K562 (cell line): ENCODE results near the gene KYAT1. TPM values are rescaled to one million over a fixed set of nuclear protein-coding genes. Genes with fewer than 3 reads are reported as not detected.

ENCODE experiments used
- ATAC-seq: fragments of 200-7000 bp; cut with Tn5 transposase; 3 replicates; pipeline ENCODE4 v1.9.1; 2020; ENCODE audit warnings: moderate library complexity
- BruUV-seq: library from RNA; stranded (reverse); fragments of 400-500 nt; replicated peaks from 2 replicates; lab custom pipeline; 2021; lab: Mats Ljungman, UMichigan
- CTCF ChIA-PET: fragments of 300-600 bp; formaldehyde crosslinking; extraction: SDS; loops from one replicate; lab custom pipeline; 2021; ENCODE audit warnings: low intra/inter-chr PET ratio; lab: Yijun Ruan, JAX
- POLR2A ChIA-PET: fragments of 300-600, 350-650 bp; sonication (Branson Sonifier 250); formaldehyde crosslinking; extraction: SDS; loops from one replicate; lab custom pipeline; 2021; ENCODE audit warnings: antibody characterized with exemption, inconsistent platforms; lab: Yijun Ruan, JAX
- DNase-seq, 4 experiments: peaks; one replicate each; pipeline versions ENCODE4 v3.0.0 to v3.0.0-alpha.2; 2011 to 2018; ENCODE audit warnings: low spot score in 3 of 4, mixed read lengths in 3 of 4; ENCODE audit errors: extremely low read depth in 1 of 4
- FAIRE-seq: peaks from 2 replicates; lab custom pipeline; 2011; peaks lifted over from hg19 to GRCh38; lab: Jason Lieb, UNC
- H2AFZ ChIP-seq: 2 replicates; pipeline ENCODE4 v1.6.0; 2011; ENCODE audit warnings: low read depth, low read length, control low read depth, inconsistent platforms
- H3K27ac ChIP-seq: fragments of 200-600 bp; 3 replicates; pipeline ENCODE4 v1.8.0; 2011; ENCODE audit warnings: low read depth, mild to moderate bottlenecking, control low read depth, inconsistent platforms, low read length, moderate library complexity, mixed read lengths; ENCODE audit errors: extremely low read depth
- H3K27me3 ChIP-seq, 2 experiments: fragments of 300-600 bp in 1 of 2; 2 replicates in 1 of 2; 3 replicates in 1 of 2; pipeline versions ENCODE4 v1.6.0 to v1.8.0; 2011; ENCODE audit warnings: inconsistent platforms in 2 of 2, low read length in 2 of 2, mild to moderate bottlenecking in 1 of 2, mixed read lengths in 1 of 2, moderate library complexity in 1 of 2; ENCODE audit not compliant: control insufficient read depth in 2 of 2, insufficient read depth in 2 of 2
- H3K36me3 ChIP-seq: fragments of 300-600 bp; 3 replicates; pipeline ENCODE4 v1.8.0; 2011; ENCODE audit warnings: mild to moderate bottlenecking, low read length, inconsistent platforms; ENCODE audit not compliant: control insufficient read depth, insufficient read depth
- H3K4me1 ChIP-seq, 2 experiments: fragments of 200-600 bp in 1 of 2; replicated peaks in 1 of 2; 2 replicates in 1 of 2; 3 replicates in 1 of 2; pipeline versions ENCODE4 v1.5.1 to v1.8.0; 2011; ENCODE audit warnings: inconsistent platforms in 2 of 2, low read length in 2 of 2, mild to moderate bottlenecking in 1 of 2, mixed read lengths in 1 of 2, moderate library complexity in 1 of 2; ENCODE audit not compliant: control insufficient read depth in 2 of 2, insufficient read depth in 2 of 2
- H3K4me2 ChIP-seq: 2 replicates; pipeline ENCODE4 v1.6.1; 2011; ENCODE audit warnings: low read length, control low read depth, inconsistent platforms, mixed read lengths; ENCODE audit not compliant: insufficient read depth
- H3K4me3 ChIP-seq: fragments of 200-600 bp; sonication (generic), shearing (Covaris generic); 2 replicates; pipeline ENCODE4 v1.5.1; 2016; ENCODE audit warnings: control low read depth, inconsistent platforms
- H3K79me2 ChIP-seq: fragments of 200-600 bp; 3 replicates; pipeline ENCODE4 v1.8.0; 2011; ENCODE audit warnings: low read length, inconsistent platforms; ENCODE audit not compliant: control insufficient read depth, insufficient read depth
- H3K9ac ChIP-seq, 2 experiments: 2 replicates each; pipeline versions ENCODE4 v1.6.0 to v1.6.1; 2011; ENCODE audit warnings: low read depth in 2 of 2, low read length in 2 of 2, control low read depth in 1 of 2, inconsistent platforms in 1 of 2, mild to moderate bottlenecking in 1 of 2, mixed read lengths in 1 of 2; ENCODE audit not compliant: insufficient read depth in 1 of 2
- H3K9me1 ChIP-seq: one replicate; pipeline ENCODE4 v1.6.0; 2011; ENCODE audit warnings: inconsistent platforms, mild to moderate bottlenecking, low read length, moderate library complexity; ENCODE audit not compliant: control insufficient read depth, insufficient read depth
- H3K9me3 ChIP-seq: replicated peaks from 2 replicates; pipeline ENCODE4 v1.5.1; 2011; ENCODE audit warnings: low read depth, low read length, inconsistent platforms; ENCODE audit not compliant: control insufficient read depth, insufficient read depth
- H4K20me1 ChIP-seq: replicated peaks from 2 replicates; pipeline ENCODE4 v1.6.1; 2011; ENCODE audit warnings: low read length, inconsistent platforms, mixed read lengths; ENCODE audit not compliant: control insufficient read depth, insufficient read depth
- ARID2 ChIP-seq: fragments of 450-650 bp; IDR thresholded peaks from 2 replicates; pipeline ENCODE4 v1.6.1; 2017; ENCODE audit warnings: antibody characterized with exemption, mild to moderate bottlenecking
- BACH1 ChIP-seq: fragments of 200-800 bp; sonication (Bioruptor generic); IDR thresholded peaks from 2 replicates; pipeline ENCODE4 v1.6.1; 2016; ENCODE audit warnings: missing genetic modification characterization, missing compliant biosample characterization
- CBFA2T3 ChIP-seq: fragments of 450-650 bp; IDR thresholded peaks from 2 replicates; pipeline ENCODE4 v1.6.1; 2017
- CEBPB ChIP-seq: fragments of 450-650 bp; IDR thresholded peaks from 2 replicates; pipeline ENCODE4 v1.6.1; 2016; ENCODE audit warnings: missing genetic modification characterization, missing compliant biosample characterization
- EP400 ChIP-seq: fragments of 450-650 bp; IDR thresholded peaks from 2 replicates; pipeline ENCODE4 v1.6.1; 2017; ENCODE audit warnings: antibody characterized with exemption, mild to moderate bottlenecking, moderate library complexity
- PRMT5 ChIP-seq: sonication (generic); formaldehyde crosslinking; IDR thresholded peaks from 2 replicates; pipeline ENCODE4 v1.5.0; 2020; ENCODE audit warnings: missing genetic modification reagents
- RBM17 ChIP-seq: fragments of 200-400 bp; formaldehyde crosslinking; IDR thresholded peaks from 2 replicates; pipeline ENCODE4 v1.6.1; 2017; ENCODE audit warnings: low read depth, mild to moderate bottlenecking, low read length, borderline replicate concordance
- RFX7 ChIP-seq: fragments of 250-450 bp; sonication (Bioruptor Pico); IDR thresholded peaks from 2 replicates; pipeline ENCODE4 v1.5.1; 2021; ENCODE audit warnings: mild to moderate bottlenecking
- SIX5 ChIP-seq, 2 experiments: IDR thresholded peaks; 2 replicates each; pipeline ENCODE4 v1.6.1; 2011; ENCODE audit warnings: low read length in 2 of 2, borderline replicate concordance in 1 of 2, low read depth in 1 of 2, mild to moderate bottlenecking in 1 of 2, moderate library complexity in 1 of 2; ENCODE audit not compliant: insufficient read depth in 1 of 2
- STAT5A ChIP-seq: IDR thresholded peaks from 2 replicates; pipeline ENCODE4 v1.6.1; 2012; ENCODE audit warnings: low read length, inconsistent platforms, borderline replicate concordance
- TCF3 ChIP-seq: sonication (generic); formaldehyde crosslinking; IDR thresholded peaks from 2 replicates; pipeline ENCODE4 v1.4.0; 2020; ENCODE audit warnings: mild to moderate bottlenecking, missing genetic modification reagents
- TGIF2 ChIP-seq: sonication (generic); formaldehyde crosslinking; IDR thresholded peaks from 2 replicates; pipeline ENCODE4 v1.8.1; 2022; ENCODE audit warnings: mild to moderate bottlenecking, missing genetic modification reagents, moderate library complexity
- ZC3H8 ChIP-seq: fragments of 450-650 bp; IDR thresholded peaks from 2 replicates; pipeline ENCODE4 v1.6.1; 2017
- ZKSCAN1 ChIP-seq: fragments of 150-350 bp; IDR thresholded peaks from 2 replicates; pipeline ENCODE4 v1.6.1; 2016; ENCODE audit warnings: low read depth, low read length
- WGBS: fragments of 100-300 bp; shearing (Covaris generic); methylation state at CpG from one replicate; pipeline ENCODE4 v1.1.6; 2016; ENCODE audit warnings: low coverage, mixed read lengths; ENCODE audit not compliant: insufficient coverage; ENCODE audit errors: missing lambda C conversion rate; 5-methylcytosine and 5-hydroxymethylcytosine counted together
- in situ Hi-C: fragments of 300-500 bp; cut with MboI; formaldehyde crosslinking; loops from 4 replicates; pipeline ENCODE4 v1.15.0; 2018; ENCODE audit warnings: inconsistent platforms, mixed read lengths
- intact Hi-C: fragments of 100-400 bp; cut with micrococcal nuclease; formaldehyde crosslinking; loops from 2 replicates; pipeline ENCODE4 v1.14.2; 2022
- polyA plus RNA-seq, 8 experiments: library from polyadenylated mRNA; depleted of rRNA in 4 of 8; stranded (reverse) in 5 of 8; unstranded in 3 of 8; fragments of >200 nt; fragmentation: Nextera tagmentation in 2 of 8; fragmentation: Illumina TruSeq in 1 of 8; extraction: Ambion mirVana in 2 of 8; extraction: Trizol in 1 of 8; gene quantifications; 2 replicates each; pipeline versions ENCODE4 v1.2.1 to v1.2.3, GENCODE V29; 2011 to 2014; ENCODE audit warnings: inconsistent platforms in 1 of 8, missing spikeins in 1 of 8
- total RNA-seq, 7 experiments: library from RNA; depleted of rRNA in 6 of 7; stranded (reverse); fragments of >200 nt in 6 of 7; fragmentation: Illumina TruSeq in 2 of 7; extraction: Trizol in 2 of 7; gene quantifications; 2 replicates each; pipeline versions ENCODE4 v1.2.1 to v1.2.3, GENCODE V29; 2011 to 2021; ENCODE audit warnings: low replicate concordance in 1 of 7
- TF ChIP-seq, protein P1 (sequence below): fragments of 250-450 bp; sonication (Bioruptor Pico); IDR thresholded peaks from 2 replicates; pipeline ENCODE4 v1.8.0; 2022; ENCODE audit warnings: moderate library complexity, mild to moderate bottlenecking, inconsistent platforms
- TF ChIP-seq, protein P2 (sequence below): fragments of 450-650 bp; IDR thresholded peaks from 2 replicates; pipeline ENCODE4 v1.7.0; 2016; ENCODE audit warnings: borderline replicate concordance
- TF ChIP-seq, protein P3 (sequence below): fragments of 450-650 bp; IDR thresholded peaks from 2 replicates; pipeline ENCODE4 v1.6.1; 2016; ENCODE audit warnings: borderline replicate concordance

The KYAT1 gene
- total and polyA plus RNA-seq, 9 of the 15 experiments (the other 6 are each of a cell fraction or from before 2014, with no cell fraction given), result 6.4 to 16.8 (median 11.1) TPM

DNA sequence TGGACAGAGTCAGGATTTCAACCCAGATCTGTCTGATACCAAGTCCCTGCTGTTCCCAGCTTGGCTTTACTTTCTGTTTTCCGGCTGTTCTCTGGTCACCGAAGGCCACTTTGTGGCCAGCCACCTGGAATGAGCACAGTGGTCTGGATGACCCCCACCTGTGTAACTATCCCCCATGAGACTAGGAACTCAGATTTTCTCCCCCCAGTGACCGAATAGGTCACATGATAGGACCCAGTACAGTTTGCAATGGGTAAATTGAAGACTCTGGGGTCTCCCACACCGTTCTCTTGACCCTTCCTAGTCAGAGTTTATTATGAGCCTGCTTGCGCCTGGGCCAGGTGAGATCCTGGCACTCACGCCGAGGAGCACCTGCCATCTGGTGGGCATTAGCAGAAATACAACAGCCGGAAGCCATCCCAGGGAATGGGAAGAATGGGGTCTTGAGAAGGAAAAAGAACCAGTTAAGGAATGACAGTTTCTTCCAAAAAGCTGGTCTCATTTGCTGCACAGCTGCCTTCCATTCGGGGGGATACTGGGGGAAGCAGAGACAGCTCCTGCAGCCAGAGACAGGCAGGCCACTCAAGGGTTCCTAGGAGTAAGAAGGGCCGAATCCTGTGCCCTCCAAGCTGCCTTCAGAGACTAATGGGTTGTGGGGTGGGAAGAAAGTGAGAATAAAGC lies 46.1 kb upstream of the KYAT1 start (continued):
- 0 out of 2 replicates have a peak, but pooled peaks have one; percentile 9 for TF ChIP-seq TCF3 (CRISPR knock-in tag)
- TF ChIP-seq SIX5 (IDR thresholded peaks at IDR 0.05; ENCODE audit: borderline replicate concordance in 1 of 2, insufficient read depth in 1 of 2, low read depth in 1 of 2, low read length in 2 of 2), result no peak
- 0 out of 2 replicates have a peak, but pooled peaks have one; percentile 6 for TF ChIP-seq STAT5A
- TF ChIP-seq CEBPB (tag), result no peak
- TF ChIP-seq ZKSCAN1, result 0 out of 2 replicates have a peak, but pooled peaks have one; percentile 26
- TF ChIP-seq, protein P1, sequence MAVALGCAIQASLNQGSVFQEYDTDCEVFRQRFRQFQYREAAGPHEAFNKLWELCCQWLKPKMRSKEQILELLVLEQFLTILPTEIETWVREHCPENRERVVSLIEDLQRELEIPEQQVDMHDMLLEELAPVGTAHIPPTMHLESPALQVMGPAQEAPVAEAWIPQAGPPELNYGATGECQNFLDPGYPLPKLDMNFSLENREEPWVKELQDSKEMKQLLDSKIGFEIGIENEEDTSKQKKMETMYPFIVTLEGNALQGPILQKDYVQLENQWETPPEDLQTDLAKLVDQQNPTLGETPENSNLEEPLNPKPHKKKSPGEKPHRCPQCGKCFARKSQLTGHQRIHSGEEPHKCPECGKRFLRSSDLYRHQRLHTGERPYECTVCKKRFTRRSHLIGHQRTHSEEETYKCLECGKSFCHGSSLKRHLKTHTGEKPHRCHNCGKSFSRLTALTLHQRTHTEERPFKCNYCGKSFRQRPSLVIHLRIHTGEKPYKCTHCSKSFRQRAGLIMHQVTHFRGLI, result no peak
- TF ChIP-seq ARID2, result peak; percentile 80

DNA sequence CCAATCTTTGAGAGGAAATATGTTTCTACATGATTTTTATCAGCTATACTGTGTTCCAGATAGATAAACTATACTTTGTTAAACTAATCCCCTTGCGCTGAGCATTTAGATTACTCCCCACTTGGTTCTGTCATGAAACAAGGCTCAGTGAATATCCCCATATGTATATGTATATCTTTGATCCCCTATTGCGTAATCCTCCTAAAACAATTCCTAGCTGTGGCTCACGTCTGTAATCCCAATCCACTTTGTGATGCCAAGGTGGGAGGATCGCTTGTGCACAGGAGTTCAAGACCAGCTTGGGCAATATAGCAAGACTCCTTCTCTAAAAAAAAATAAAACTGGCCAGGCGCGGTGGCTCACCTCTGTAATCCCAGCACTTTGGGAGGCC lies 41.7 kb upstream of the KYAT1 start:
- DNase-seq (no peak), ATAC-seq (no peak), FAIRE-seq (no peak)
- no peak overlapping the region for H3K4me2 ChIP-seq
- WGBS, result 67% methylated on average over 6 of the region's 6 CpGs
- no peak overlapping the region for H2AFZ ChIP-seq
- no peaks in the 10 kb centered on the region for H3K9me1 ChIP-seq
- peaks cover 0 to 21% of the 10 kb centered on the region in 2 experiments; a peak in 4 of 5 replicates for H3K4me1 ChIP-seq
- H3K79me2 ChIP-seq, result no peaks in the 10 kb centered on the region
- H3K9ac ChIP-seq, result no peak overlapping the region
- H3K36me3 ChIP-seq, result no peaks in the 10 kb centered on the region
- no peaks in the 10 kb centered on the region; a peak in 1 of 5 replicates for H3K27me3 ChIP-seq
- in situ Hi-C loops, result no loop called here
- no TSS peak for BruUV-seq
- no peaks in the 10 kb centered on the region for H4K20me1 ChIP-seq
- H3K9me3 ChIP-seq, result no peaks in the 10 kb centered on the region
- POLR2A ChIA-PET, result interaction anchor here (1.5 to 1.9 kb wide), 2 partner anchors 13 to 94 kb away, joined by 3 to 7 read pairs; partner anchors contain the start of gene SPOUT1
- CTCF ChIA-PET, result no interaction called here
- intact Hi-C loops, result no loop called here
- H3K4me3 ChIP-seq, result no peak overlapping the region
- no peak overlapping the region for H3K27ac ChIP-seq
- no peak for TF ChIP-seq EP400
- TF ChIP-seq, protein P2, sequence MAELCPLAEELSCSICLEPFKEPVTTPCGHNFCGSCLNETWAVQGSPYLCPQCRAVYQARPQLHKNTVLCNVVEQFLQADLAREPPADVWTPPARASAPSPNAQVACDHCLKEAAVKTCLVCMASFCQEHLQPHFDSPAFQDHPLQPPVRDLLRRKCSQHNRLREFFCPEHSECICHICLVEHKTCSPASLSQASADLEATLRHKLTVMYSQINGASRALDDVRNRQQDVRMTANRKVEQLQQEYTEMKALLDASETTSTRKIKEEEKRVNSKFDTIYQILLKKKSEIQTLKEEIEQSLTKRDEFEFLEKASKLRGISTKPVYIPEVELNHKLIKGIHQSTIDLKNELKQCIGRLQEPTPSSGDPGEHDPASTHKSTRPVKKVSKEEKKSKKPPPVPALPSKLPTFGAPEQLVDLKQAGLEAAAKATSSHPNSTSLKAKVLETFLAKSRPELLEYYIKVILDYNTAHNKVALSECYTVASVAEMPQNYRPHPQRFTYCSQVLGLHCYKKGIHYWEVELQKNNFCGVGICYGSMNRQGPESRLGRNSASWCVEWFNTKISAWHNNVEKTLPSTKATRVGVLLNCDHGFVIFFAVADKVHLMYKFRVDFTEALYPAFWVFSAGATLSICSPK, result no peak
- TF ChIP-seq PRMT5 (CRISPR knock-in tag), result no peak
- TF ChIP-seq BACH1 (tag), result no peak
- peak; percentile 16; the same call in 1 of the 2 replicates for TF ChIP-seq CBFA2T3
- TF ChIP-seq, protein P3, sequence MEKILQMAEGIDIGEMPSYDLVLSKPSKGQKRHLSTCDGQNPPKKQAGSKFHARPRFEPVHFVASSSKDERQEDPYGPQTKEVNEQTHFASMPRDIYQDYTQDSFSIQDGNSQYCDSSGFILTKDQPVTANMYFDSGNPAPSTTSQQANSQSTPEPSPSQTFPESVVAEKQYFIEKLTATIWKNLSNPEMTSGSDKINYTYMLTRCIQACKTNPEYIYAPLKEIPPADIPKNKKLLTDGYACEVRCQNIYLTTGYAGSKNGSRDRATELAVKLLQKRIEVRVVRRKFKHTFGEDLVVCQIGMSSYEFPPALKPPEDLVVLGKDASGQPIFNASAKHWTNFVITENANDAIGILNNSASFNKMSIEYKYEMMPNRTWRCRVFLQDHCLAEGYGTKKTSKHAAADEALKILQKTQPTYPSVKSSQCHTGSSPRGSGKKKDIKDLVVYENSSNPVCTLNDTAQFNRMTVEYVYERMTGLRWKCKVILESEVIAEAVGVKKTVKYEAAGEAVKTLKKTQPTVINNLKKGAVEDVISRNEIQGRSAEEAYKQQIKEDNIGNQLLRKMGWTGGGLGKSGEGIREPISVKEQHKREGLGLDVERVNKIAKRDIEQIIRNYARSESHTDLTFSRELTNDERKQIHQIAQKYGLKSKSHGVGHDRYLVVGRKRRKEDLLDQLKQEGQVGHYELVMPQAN, result no peak
- TF ChIP-seq TGIF2 (CRISPR knock-in tag), result no peak
- TF ChIP-seq RFX7 (CRISPR knock-in tag), result no peak
- no peak for TF ChIP-seq ZC3H8
- no peak for TF ChIP-seq RBM17
